Epithelial cell of esophagus (primary cell): ENCODE measurements around the gene CLASP2.

Source experiments
- DNase-seq: peaks from one replicate; pipeline ENCODE4 v3.0.0; 2010; ENCODE audit warnings: low read depth
- H3K4me3 ChIP-seq: 2 replicates; pipeline ENCODE4 v1.5.1; 2011; ENCODE audit warnings: mild to moderate bottlenecking, low read length, control low read depth
- CTCF ChIP-seq: IDR thresholded peaks from 2 replicates; pipeline ENCODE4 v1.5.1; 2011; ENCODE audit warnings: low read depth, mild to moderate bottlenecking, low read length, control low read depth, inconsistent platforms; ENCODE audit not compliant: insufficient read depth; ENCODE audit errors: missing control alignments

CLASP2 gene

GRCh38 chr3:33490641-33491241 is 227.3 kb downstream of the CLASP2 start:
- DNase-seq = no peak
- H3K4me3 ChIP-seq = no peak overlapping the region
- TF ChIP-seq CTCF = no peak

GRCh38 chr3:33488683-33489082 is 229.4 kb downstream of the CLASP2 start:
- TF ChIP-seq CTCF = no peak
- no peak overlapping the region for H3K4me3 ChIP-seq
- DNase-seq = no peak

- DNase-seq = no peak
- H3K4me3 ChIP-seq = no peak overlapping the region
- TF ChIP-seq CTCF = no peak
Observed at GRCh38 chr3:33488246-33488645, 229.8 kb downstream of the CLASP2 start.

GRCh38 chr3:33482111-33482521 is 235.9 kb downstream of the CLASP2 start:
- no peak for TF ChIP-seq CTCF
- no peak overlapping the region for H3K4me3 ChIP-seq
- no peak for DNase-seq

- no peak overlapping the region for H3K4me3 ChIP-seq
- peak; percentile 5 for DNase-seq
- no peak for TF ChIP-seq CTCF
Observed at GRCh38 chr3:33474896-33475295, 243.2 kb downstream of the CLASP2 start.

GRCh38 chr3:33473813-33474212 is 244.2 kb downstream of the CLASP2 start:
- TF ChIP-seq CTCF = no peak
- H3K4me3 ChIP-seq = no peak overlapping the region
- no peak for DNase-seq

- peak; percentile 29 for DNase-seq
- H3K4me3 ChIP-seq = no peak overlapping the region
Observed at GRCh38 chr3:33467786-33468185, 250.3 kb downstream of the CLASP2 start.

More at GRCh38 chr3:33467786-33468185, 250.3 kb downstream of the CLASP2 start:
- TF ChIP-seq CTCF = no peak
